ENCODE measurements around the gene KCNH3. TPM values are rescaled to one million over a fixed set of nuclear protein-coding genes. Genes with fewer than 3 reads are reported as not detected.

The KCNH3 gene
- total and polyA plus RNA-seq, 2 of the 4 experiments (the other 2 are of a cell fraction), result 0.10 TPM; not detected in 1

DNA sequence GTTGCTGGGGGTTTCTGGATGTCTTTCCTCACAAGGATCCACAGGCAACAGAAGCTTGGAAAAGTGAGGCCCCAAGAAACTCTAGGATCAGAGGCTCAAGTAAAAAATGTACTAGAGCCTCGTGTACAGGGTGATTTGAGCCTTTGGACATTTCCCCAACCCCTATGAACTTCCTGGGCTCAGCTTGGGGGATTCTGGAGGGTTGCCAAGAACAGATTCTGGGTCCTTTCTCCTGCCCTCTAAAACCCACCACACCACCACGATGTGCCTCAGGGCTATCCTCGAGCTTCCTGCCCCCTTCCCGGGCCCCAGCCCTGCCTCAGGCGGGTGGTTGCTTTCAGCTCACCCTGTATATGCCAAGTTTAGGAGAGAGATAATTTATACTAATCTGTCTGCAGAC is 66.0 kb downstream of the KCNH3 start:
- no peaks in the 10 kb centered on the region for H3K4me1 ChIP-seq (ENCODE audit: control insufficient read depth, insufficient read depth, low read length)
- H3K14ac ChIP-seq (replicated peaks; ENCODE audit: low read depth, low read length), result no peak overlapping the region
- no peaks in the 10 kb centered on the region for H3K36me3 ChIP-seq (ENCODE audit: control insufficient read depth, insufficient read depth, low read length)
- BruUV-seq (replicated peaks), result no TSS peak
- CTCF ChIA-PET, result no interaction called here
- no peak overlapping the region for H4K5ac ChIP-seq (ENCODE audit: low read depth, low read length)
- no peak overlapping the region for H2BK120ac ChIP-seq (ENCODE audit: low read depth, low read length)
- H3K4me3 ChIP-seq (ENCODE audit: insufficient read depth, low read depth, low read length), result no peak overlapping the region
- no peak overlapping the region for H2AFZ ChIP-seq (replicated peaks; ENCODE audit: low read length, poor library complexity)
- no peaks in the 10 kb centered on the region for H3K27me3 ChIP-seq (ENCODE audit: control insufficient read depth, insufficient read depth, low read length)
- WGBS, 2 experiments (ENCODE audit: extremely low coverage in 2 of 2, insufficient read length in 1 of 2), result no CpG with 5 or more reads among the region's 5 CpGs
- H3K56ac ChIP-seq (ENCODE audit: extremely low read depth, insufficient read depth, low read length), result no peak overlapping the region
- no peak overlapping the region for H2AK5ac ChIP-seq (ENCODE audit: low read depth, low read length)
- no peak overlapping the region for H3K18ac ChIP-seq (ENCODE audit: low read depth, low read length)
- H4K91ac ChIP-seq (ENCODE audit: insufficient read depth, low read depth, low read length), result no peak overlapping the region
- no peak overlapping the region for H3K4me2 ChIP-seq (ENCODE audit: low read depth, low read length)
- H3K27ac ChIP-seq (ENCODE audit: insufficient read depth, low read length), result no peak overlapping the region
- DNase-seq (no peak), ATAC-seq (ENCODE audit: low read depth) (no peak)
- TF ChIP-seq RFX5 (IDR thresholded peaks at IDR 0.05; ENCODE audit: low read depth, low read length) (no peak), BHLHE40 (IDR thresholded peaks at IDR 0.05; ENCODE audit: low read depth, low read length) (no peak), POLR2A (IDR thresholded peaks at IDR 0.05; ENCODE audit: low read depth, low read length) (no peak), NFE2L2 (IDR thresholded peaks at IDR 0.05; ENCODE audit: low read depth, low read length) (no peak), CHD1 (IDR thresholded peaks at IDR 0.05; ENCODE audit: low read depth, low read length) (no peak), FOS (IDR thresholded peaks at IDR 0.05; ENCODE audit: low read depth, low read length) (no peak), RAD21 (IDR thresholded peaks at IDR 0.05; ENCODE audit: low read length) (no peak), MAFK (IDR thresholded peaks at IDR 0.05; ENCODE audit: low read depth, low read length) (no peak), MAZ (IDR thresholded peaks at IDR 0.05; ENCODE audit: borderline replicate concordance, low read depth, low read length) (no peak), MXI1 (IDR thresholded peaks at IDR 0.05; ENCODE audit: borderline replicate concordance, low read depth, low read length) (no peak)
- TF ChIP-seq, protein P1, sequence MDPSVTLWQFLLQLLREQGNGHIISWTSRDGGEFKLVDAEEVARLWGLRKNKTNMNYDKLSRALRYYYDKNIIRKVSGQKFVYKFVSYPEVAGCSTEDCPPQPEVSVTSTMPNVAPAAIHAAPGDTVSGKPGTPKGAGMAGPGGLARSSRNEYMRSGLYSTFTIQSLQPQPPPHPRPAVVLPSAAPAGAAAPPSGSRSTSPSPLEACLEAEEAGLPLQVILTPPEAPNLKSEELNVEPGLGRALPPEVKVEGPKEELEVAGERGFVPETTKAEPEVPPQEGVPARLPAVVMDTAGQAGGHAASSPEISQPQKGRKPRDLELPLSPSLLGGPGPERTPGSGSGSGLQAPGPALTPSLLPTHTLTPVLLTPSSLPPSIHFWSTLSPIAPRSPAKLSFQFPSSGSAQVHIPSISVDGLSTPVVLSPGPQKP (IDR thresholded peaks at IDR 0.05; ENCODE audit: borderline replicate concordance, low read depth, low read length), result no peak
- TF ChIP-seq, protein P2, sequence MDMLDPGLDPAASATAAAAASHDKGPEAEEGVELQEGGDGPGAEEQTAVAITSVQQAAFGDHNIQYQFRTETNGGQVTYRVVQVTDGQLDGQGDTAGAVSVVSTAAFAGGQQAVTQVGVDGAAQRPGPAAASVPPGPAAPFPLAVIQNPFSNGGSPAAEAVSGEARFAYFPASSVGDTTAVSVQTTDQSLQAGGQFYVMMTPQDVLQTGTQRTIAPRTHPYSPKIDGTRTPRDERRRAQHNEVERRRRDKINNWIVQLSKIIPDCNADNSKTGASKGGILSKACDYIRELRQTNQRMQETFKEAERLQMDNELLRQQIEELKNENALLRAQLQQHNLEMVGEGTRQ (IDR thresholded peaks at IDR 0.05; ENCODE audit: low read depth, low read length), result no peak
- TF ChIP-seq, protein P3, sequence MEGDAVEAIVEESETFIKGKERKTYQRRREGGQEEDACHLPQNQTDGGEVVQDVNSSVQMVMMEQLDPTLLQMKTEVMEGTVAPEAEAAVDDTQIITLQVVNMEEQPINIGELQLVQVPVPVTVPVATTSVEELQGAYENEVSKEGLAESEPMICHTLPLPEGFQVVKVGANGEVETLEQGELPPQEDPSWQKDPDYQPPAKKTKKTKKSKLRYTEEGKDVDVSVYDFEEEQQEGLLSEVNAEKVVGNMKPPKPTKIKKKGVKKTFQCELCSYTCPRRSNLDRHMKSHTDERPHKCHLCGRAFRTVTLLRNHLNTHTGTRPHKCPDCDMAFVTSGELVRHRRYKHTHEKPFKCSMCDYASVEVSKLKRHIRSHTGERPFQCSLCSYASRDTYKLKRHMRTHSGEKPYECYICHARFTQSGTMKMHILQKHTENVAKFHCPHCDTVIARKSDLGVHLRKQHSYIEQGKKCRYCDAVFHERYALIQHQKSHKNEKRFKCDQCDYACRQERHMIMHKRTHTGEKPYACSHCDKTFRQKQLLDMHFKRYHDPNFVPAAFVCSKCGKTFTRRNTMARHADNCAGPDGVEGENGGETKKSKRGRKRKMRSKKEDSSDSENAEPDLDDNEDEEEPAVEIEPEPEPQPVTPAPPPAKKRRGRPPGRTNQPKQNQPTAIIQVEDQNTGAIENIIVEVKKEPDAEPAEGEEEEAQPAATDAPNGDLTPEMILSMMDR (conservative IDR thresholded peaks at IDR 0.05; ENCODE audit: low read depth, low read length), result no peak
- H3K9ac ChIP-seq (ENCODE audit: low read depth, low read length), result no peak overlapping the region
- no peaks in the 10 kb centered on the region; the same call in 1 of the 2 replicates for H3K9me1 ChIP-seq (ENCODE audit: insufficient read depth, low read length)
- dilution Hi-C loops (cut with HindIII; ENCODE audit: low sequenced_read_pairs, unreplicated experiment) (no loop called here), intact Hi-C loops (cut with micrococcal nuclease) (no loop called here), in situ Hi-C loops (cut with MboI; ENCODE audit: low sequenced_read_pairs) (no loop called here)
- H2BK15ac ChIP-seq (ENCODE audit: low read depth, low read length), result no peak overlapping the region
- no peaks in the 10 kb centered on the region for H3K9me3 ChIP-seq (ENCODE audit: control insufficient read depth, insufficient read depth, low read length)
- no peak overlapping the region for H3K23ac ChIP-seq (ENCODE audit: low read depth, low read length)
- H3K79me1 ChIP-seq (ENCODE audit: low read depth in 1 of 2, low read length in 2 of 2), result no peaks in the 10 kb centered on the region
- no peak overlapping the region for H2AK9ac ChIP-seq (replicated peaks; ENCODE audit: low read depth, low read length, poor library complexity)
- no peak overlapping the region for H3K4ac ChIP-seq (ENCODE audit: low read depth, low read length)
- no peak overlapping the region for H2BK20ac ChIP-seq (ENCODE audit: low read depth, low read length)
- no peak overlapping the region for H4K8ac ChIP-seq (ENCODE audit: low read depth in 2 of 2, low read length in 2 of 2)
- POLR2A ChIA-PET (ENCODE audit: unreplicated experiment), result no interaction called here
- H4K20me1 ChIP-seq (ENCODE audit: insufficient read depth, low read length), result no peaks in the 10 kb centered on the region
- no peak overlapping the region for H2BK5ac ChIP-seq (ENCODE audit: low read depth, low read length, poor library complexity, severe bottlenecking)
